ENCODE measurements around the gene RGL1. TPM values are rescaled to one million over a fixed set of nuclear protein-coding genes. Genes with fewer than 3 reads are reported as not detected.

RGL1 gene
- total RNA-seq, 4 donors from 2014 or later, result 9.3 to 36.3 (median 16.3) TPM

- intact Hi-C loops (cut with DNase I), result no loop called here
- H3K9me3 ChIP-seq, result no peaks in the 10 kb centered on the region
- no peak overlapping the region for H3K27ac ChIP-seq
- H3K27me3 ChIP-seq, result no peaks in the 10 kb centered on the region
- TF ChIP-seq POLR2A (IDR thresholded peaks at IDR 0.05), result no peak
- no peak for TF ChIP-seq CTCF (IDR thresholded peaks at IDR 0.05)
- H3K4me1 ChIP-seq, result no peaks in the 10 kb centered on the region
- H3K4me3 ChIP-seq (replicated peaks in 1 of 3), result no peak overlapping the region
- H3K36me3 ChIP-seq, result no peaks in the 10 kb centered on the region
- DNase-seq, result no peak
- WGBS, 2 donors, result 78 to 82% methylated on average over 2 of the region's 2 CpGs
Measured at GRCh38 chr1:183889095-183889494, 84.2 kb downstream of the RGL1 start.

GRCh38 chr1:183891158-183891856, 86.4 kb downstream of the RGL1 start:
- Histone ChIP-seq H3K27me3 (no peaks in the 10 kb centered on the region), H3K9me3 (no peaks in the 10 kb centered on the region), H3K27ac (no peak overlapping the region), H3K36me3 (no peaks in the 10 kb centered on the region), H3K4me3 (replicated peaks in 1 of 3) (no peak overlapping the region), H3K4me1 (no peaks in the 10 kb centered on the region)
- 76 to 89% methylated on average over 3 of the region's 3 CpGs for WGBS, 2 donors
- intact Hi-C loops (cut with DNase I), result no loop called here
- no peak for DNase-seq
- no peak for TF ChIP-seq POLR2A (IDR thresholded peaks at IDR 0.05)
- TF ChIP-seq CTCF (IDR thresholded peaks at IDR 0.05), result no peak

GRCh38 chr1:183892351-183892793, 87.5 kb downstream of the RGL1 start:
- H3K27ac ChIP-seq, result no peak overlapping the region
- H3K4me1 ChIP-seq, result no peaks in the 10 kb centered on the region
- H3K4me3 ChIP-seq (replicated peaks in 1 of 3), result no peak overlapping the region
- no peaks in the 10 kb centered on the region for H3K9me3 ChIP-seq
- no peak for DNase-seq
- no peaks in the 10 kb centered on the region for H3K36me3 ChIP-seq
- intact Hi-C loops (cut with DNase I), result no loop called here
- TF ChIP-seq CTCF (IDR thresholded peaks at IDR 0.05), result no peak
- no peaks in the 10 kb centered on the region for H3K27me3 ChIP-seq

DNA sequence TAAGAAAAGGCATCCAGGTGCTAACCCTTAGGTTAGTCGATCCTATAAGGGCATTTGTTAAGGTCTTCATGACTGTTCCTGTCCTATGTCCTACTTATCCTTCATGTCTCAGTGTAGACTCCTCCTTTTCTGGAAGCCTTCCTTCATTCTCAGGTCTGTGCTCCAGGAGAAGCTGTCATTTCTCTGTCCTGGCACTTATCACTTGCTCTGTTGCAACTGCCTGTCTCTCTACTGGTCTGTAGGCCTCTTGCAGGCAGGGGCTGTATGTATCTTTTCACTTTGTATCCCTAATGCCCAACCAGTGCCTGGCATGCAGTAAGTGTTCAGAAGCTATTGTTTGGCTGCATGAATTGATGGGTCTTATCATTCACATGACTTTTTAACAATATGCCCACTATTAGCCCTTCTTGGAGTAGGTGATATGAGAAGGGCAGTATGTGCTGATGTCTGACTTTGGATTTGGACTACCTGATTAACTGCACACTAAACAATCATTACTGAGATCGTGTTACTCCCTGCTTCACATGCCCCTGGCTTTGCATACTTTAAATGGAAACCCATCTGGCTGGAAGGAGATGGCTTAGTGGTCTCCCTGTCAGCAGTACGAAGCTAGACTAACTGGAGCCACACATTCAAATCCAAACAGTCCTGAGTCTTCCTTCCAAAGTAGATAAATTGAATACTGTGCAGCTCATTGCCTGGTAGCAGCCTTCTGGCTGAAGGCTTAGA, 88.8 kb downstream of the RGL1 start:
- Histone ChIP-seq H3K9me3 (no peaks in the 10 kb centered on the region), H3K27ac (no peak overlapping the region), H3K27me3 (no peaks in the 10 kb centered on the region), H3K4me1 (no peaks in the 10 kb centered on the region), H3K36me3 (no peaks in the 10 kb centered on the region), H3K4me3 (replicated peaks in 1 of 3) (no peak overlapping the region)
- 85 to 94% methylated on average over 3 of the region's 3 CpGs for WGBS, 2 donors
- intact Hi-C loops (cut with DNase I), result no loop called here
- no peak for TF ChIP-seq POLR2A (IDR thresholded peaks at IDR 0.05)
- TF ChIP-seq CTCF (IDR thresholded peaks at IDR 0.05), result no peak
- DNase-seq, result no peak

DNA sequence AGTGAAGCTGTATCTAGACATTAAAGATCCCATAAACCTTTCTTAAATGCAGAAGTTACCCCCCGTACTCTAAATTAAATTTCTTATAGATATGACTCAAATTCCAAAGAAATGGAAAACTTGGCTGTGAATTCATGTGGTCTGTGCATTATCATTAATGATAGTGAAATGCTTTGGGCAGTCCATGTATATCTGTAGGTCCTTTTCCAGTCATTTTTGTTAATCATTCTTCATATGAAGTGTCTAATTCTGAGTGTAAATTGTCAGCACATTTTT, 89.3 kb downstream of the RGL1 start:
- intact Hi-C loops (cut with DNase I), result no loop called here
- Histone ChIP-seq H3K27ac (no peak overlapping the region), H3K27me3 (no peaks in the 10 kb centered on the region), H3K4me1 (no peaks in the 10 kb centered on the region), H3K9me3 (no peaks in the 10 kb centered on the region), H3K36me3 (no peaks in the 10 kb centered on the region), H3K4me3 (replicated peaks in 1 of 3) (no peak overlapping the region)
- DNase-seq, result no peak
- 81 to 92% methylated on average over 1 of the region's 1 CpG for WGBS, 2 donors
- TF ChIP-seq CTCF (IDR thresholded peaks at IDR 0.05), result no peak
- TF ChIP-seq POLR2A (IDR thresholded peaks at IDR 0.05), result no peak
